Stimulated activated naive CD8-positive, alpha-beta T cell treated with anti-CD3 and anti-CD28 coated beads, Interleukin-15, amount 100 ng/mL, for 72 hours (primary cell): Measurements from ENCODE around the gene ACTG1.

Experiments
- ATAC-seq: fragments of 150-1000 bp; cut with Tn5 transposase; 2 replicates; pipeline ENCODE4 v1.10.0; 2021; ENCODE audit warnings: mild to moderate bottlenecking, moderate library complexity
- DNase-seq, 2 donors: peaks; one replicate each; pipeline ENCODE4 v3.0.0; 2021 to 2022
- H3K27ac Mint-ChIP-seq, 2 donors: one replicate each; pipeline ENCODE4 v1.8.0; 2022; ENCODE audit warnings: mild to moderate bottlenecking in 2 of 2, mixed read lengths in 2 of 2, moderate library complexity in 2 of 2
- H3K27me3 Mint-ChIP-seq: one replicate; pipeline ENCODE4 v1.8.0; 2022; ENCODE audit warnings: mixed read lengths
- H3K4me1 Mint-ChIP-seq: one replicate; pipeline ENCODE4 v1.8.0; 2022; ENCODE audit warnings: mild to moderate bottlenecking, mixed read lengths
- H3K4me3 Mint-ChIP-seq, 2 donors: one replicate each; pipeline ENCODE4 v1.8.0; 2022; ENCODE audit warnings: mild to moderate bottlenecking in 2 of 2, mixed read lengths in 2 of 2, moderate library complexity in 1 of 2
- H3K9me3 Mint-ChIP-seq, 2 donors: one replicate each; pipeline ENCODE4 v1.8.0; 2022; ENCODE audit warnings: mixed read lengths in 2 of 2

Gene ACTG1

GRCh38 chr17:81462506-81463125, 50.0 kb downstream of the ACTG1 start:
- no peak overlapping the region for H3K4me3 Mint-ChIP-seq
- H3K9me3 Mint-ChIP-seq = no peaks in the 10 kb centered on the region
- no peaks in the 10 kb centered on the region for H3K4me1 Mint-ChIP-seq
- ATAC-seq (no peak), DNase-seq (no peak)
- no peaks in the 10 kb centered on the region for H3K27me3 Mint-ChIP-seq
- H3K27ac Mint-ChIP-seq = no peak overlapping the region

GRCh38 chr17:81461607-81462500, 50.7 kb downstream of the ACTG1 start:
- DNase-seq (no peak), ATAC-seq (no peak)
- Mint-ChIP-seq H3K4me3 (no peak overlapping the region), H3K4me1 (peaks cover 5% of the 10 kb centered on the region), H3K27ac (no peak overlapping the region), H3K27me3 (no peaks in the 10 kb centered on the region), H3K9me3 (no peaks in the 10 kb centered on the region)

- peaks cover 7% of the 10 kb centered on the region for H3K4me1 Mint-ChIP-seq
- H3K4me3 Mint-ChIP-seq = no peak overlapping the region
- no peaks in the 10 kb centered on the region for H3K27me3 Mint-ChIP-seq
- no peaks in the 10 kb centered on the region for H3K9me3 Mint-ChIP-seq
- ATAC-seq (no peak), DNase-seq (no peak)
- H3K27ac Mint-ChIP-seq = no peak overlapping the region
These were observed 51.6 kb downstream of the ACTG1 start for GRCh38 chr17:81460856-81461460.
